K562 (cell line): ENCODE results near the gene NRF1. TPM values are rescaled to one million over a fixed set of nuclear protein-coding genes. Genes with fewer than 3 reads are reported as not detected.

Source experiments
- AFF1 ChIP-seq, 2 experiments: fragments of 450-650 bp; IDR thresholded peaks; 2 replicates each; pipeline ENCODE4 v1.6.1; 2018; ENCODE audit warnings: mild to moderate bottlenecking in 2 of 2, low read depth in 1 of 2; ENCODE audit not compliant: partially characterized antibody in 2 of 2
- CREM ChIP-seq: IDR thresholded peaks from 2 replicates; pipeline ENCODE4 v1.6.1; 2014; ENCODE audit warnings: antibody characterized with exemption, low read depth
- HBP1 ChIP-seq: fragments of 450-650 bp; formaldehyde crosslinking; IDR thresholded peaks from 2 replicates; pipeline ENCODE4 v1.4.0; 2022; ENCODE audit warnings: missing genetic modification characterization
- HNRNPH1 ChIP-seq: fragments of 200-400 bp; formaldehyde crosslinking; optimal IDR thresholded peaks from 2 replicates; pipeline ENCODE3; 2017; ENCODE audit warnings: low read depth, mild to moderate bottlenecking, low read length, moderate library complexity
- HNRNPUL1 ChIP-seq: fragments of 200-400 bp; formaldehyde crosslinking; IDR thresholded peaks from 2 replicates; pipeline ENCODE4 v1.6.1; 2017; ENCODE audit warnings: low read length
- MEIS2 ChIP-seq: fragments of 450-650 bp; IDR thresholded peaks from 2 replicates; pipeline ENCODE4 v1.6.1; 2014; ENCODE audit warnings: mild to moderate bottlenecking; ENCODE audit not compliant: partially characterized antibody
- SAFB ChIP-seq: fragments of 200-400 bp; formaldehyde crosslinking; IDR thresholded peaks from 2 replicates; pipeline ENCODE4 v1.6.1; 2017; ENCODE audit warnings: low read depth, low read length, borderline replicate concordance
- SMC3 ChIP-seq: conservative IDR thresholded peaks from 2 replicates; pipeline ENCODE4 v1.6.1; 2011; ENCODE audit warnings: low read depth, low read length, improper control_type of control experiment; ENCODE audit not compliant: insufficient read depth
- SRF ChIP-seq, 2 experiments: fragments of 250-450, 450-650 bp in 1 of 2; sonication (Bioruptor Pico) in 1 of 2; sonication (generic) in 1 of 2; formaldehyde crosslinking; IDR thresholded peaks; 2 replicates each; pipeline versions ENCODE4 v1.5.0 to v1.5.1; 2020 to 2022; ENCODE audit warnings: mild to moderate bottlenecking in 1 of 2, missing genetic modification reagents in 1 of 2
- TEAD4 ChIP-seq, 2 experiments: sonication (generic) in 1 of 2; formaldehyde crosslinking in 1 of 2; IDR thresholded peaks; 2 replicates each; pipeline versions ENCODE4 v1.6.1 to v1.8.0; 2012 to 2022; ENCODE audit warnings: borderline replicate concordance in 1 of 2, inconsistent platforms in 1 of 2, low read length in 1 of 2, mild to moderate bottlenecking in 1 of 2, missing genetic modification reagents in 1 of 2
- TFE3 ChIP-seq: fragments of 450-650 bp; formaldehyde crosslinking; IDR thresholded peaks from 2 replicates; pipeline ENCODE4 v1.4.0; 2020; ENCODE audit warnings: mild to moderate bottlenecking, mixed read lengths
- ZBTB26 ChIP-seq: fragments of 450-650 bp; formaldehyde crosslinking; IDR thresholded peaks from 2 replicates; pipeline ENCODE4 v1.4.0; 2022; ENCODE audit warnings: missing genetic modification characterization
- ZNF639 ChIP-seq, 2 experiments: fragments of 200-800 bp in 1 of 2; sonication (Bioruptor generic) in 1 of 2; sonication (generic) in 1 of 2; formaldehyde crosslinking in 1 of 2; IDR thresholded peaks in 1 of 2; conservative IDR thresholded peaks in 1 of 2; 2 replicates each; pipeline versions ENCODE4 v1.5.0 to v1.6.1; 2016 to 2020; ENCODE audit warnings: missing compliant biosample characterization in 1 of 2, missing genetic modification characterization in 1 of 2, missing genetic modification reagents in 1 of 2
- ZNF707 ChIP-seq: fragments of 250-450 bp; sonication (Bioruptor Pico); conservative IDR thresholded peaks from 2 replicates; pipeline ENCODE4 v1.8.0; 2022; ENCODE audit warnings: inconsistent platforms, mild to moderate bottlenecking, moderate library complexity
- ZNF717 ChIP-seq: fragments of 250-450 bp; sonication (Bioruptor Pico); IDR thresholded peaks from 2 replicates; pipeline ENCODE4 v1.5.0; 2021
- polyA plus RNA-seq, 8 experiments: library from polyadenylated mRNA; depleted of rRNA in 4 of 8; stranded (reverse) in 5 of 8; unstranded in 3 of 8; fragments of >200 nt; fragmentation: Nextera tagmentation in 2 of 8; fragmentation: Illumina TruSeq in 1 of 8; extraction: Ambion mirVana in 2 of 8; extraction: Trizol in 1 of 8; gene quantifications; 2 replicates each; pipeline versions ENCODE4 v1.2.1 to v1.2.3, GENCODE V29; 2011 to 2014; ENCODE audit warnings: inconsistent platforms in 1 of 8, missing spikeins in 1 of 8
- total RNA-seq, 7 experiments: library from RNA; depleted of rRNA in 6 of 7; stranded (reverse); fragments of >200 nt in 6 of 7; fragmentation: Illumina TruSeq in 2 of 7; extraction: Trizol in 2 of 7; gene quantifications; 2 replicates each; pipeline versions ENCODE4 v1.2.1 to v1.2.3, GENCODE V29; 2011 to 2021; ENCODE audit warnings: low replicate concordance in 1 of 7

NRF1 gene
- total and polyA plus RNA-seq, 9 of the 15 experiments (the other 6 are each of a cell fraction or from before 2014, with no cell fraction given): 8.6 to 28.8 (median 20.3) TPM

- TF ChIP-seq TEAD4 (IDR thresholded peaks at IDR 0.05; ENCODE audit: low read length) (0 out of 2 replicates have a peak, but pooled peaks have one; percentile 21), TEAD4 (CRISPR knock-in tag; IDR thresholded peaks at IDR 0.05; ENCODE audit: borderline replicate concordance) (no peak), TFE3 (no peak), CREM (peak; percentile 48; the same call in 1 of the 2 replicates), ZNF707 (CRISPR knock-in tag) (no peak), SMC3 (peak; percentile 92), ZNF639 (CRISPR knock-in tag; conservative IDR thresholded peaks at IDR 0.05 in 1 of 2, IDR thresholded peaks at IDR 0.05 in 1 of 2) (no peak), ZBTB26 (CRISPR knock-in tag) (no peak), AFF1 (IDR thresholded peaks at IDR 0.05; ENCODE audit: low read depth in 1 of 2, partially characterized antibody in 2 of 2) (no peak), SRF (CRISPR knock-in tag; IDR thresholded peaks at IDR 0.05) (peak in 1 of 2 experiments; percentile 39; a peak in 1 of 4 replicates), MEIS2 (no peak), HBP1 (CRISPR knock-in tag) (no peak), HNRNPUL1 (no peak), SAFB (no peak), ZNF717 (no peak), HNRNPH1 (no peak)
Measured at GRCh38 chr7:129635300-129636029, 23.9 kb downstream of the NRF1 start (continued).
